ENCODE results near the gene IRF5.

Gene IRF5

GRCh38 chr7:128935342-128935730 is 2.4 kb upstream of the IRF5 start:
- no peak for TF ChIP-seq EZH2phosphoT487 (IDR thresholded peaks at IDR 0.05; ENCODE audit: borderline replicate concordance, low read length)
- no peak for TF ChIP-seq CTCF (IDR thresholded peaks at IDR 0.05; ENCODE audit: low read depth, low read length, poor library complexity, severe bottlenecking)
- Histone ChIP-seq H3K9me3 (ENCODE audit: control insufficient read depth, insufficient read depth, low read length) (no peaks in the 10 kb centered on the region), H3K27me3 (ENCODE audit: control insufficient read depth, low read length) (peaks cover 31% of the 10 kb centered on the region), H4K20me1 (ENCODE audit: control insufficient read depth, insufficient read depth, low read depth, low read length) (no peaks in the 10 kb centered on the region), H3K4me1 (ENCODE audit: control insufficient read depth, low read length) (peaks cover 50% of the 10 kb centered on the region), H3K4me3 (ENCODE audit: low read length) (no peak overlapping the region), H3K9me2 (replicated peaks; ENCODE audit: control insufficient read depth, low read length) (no peaks in the 10 kb centered on the region), H3K79me2 (ENCODE audit: control insufficient read depth, low read length) (peaks cover 10% of the 10 kb centered on the region), H3K36me3 (ENCODE audit: control insufficient read depth, low read length) (no peaks in the 10 kb centered on the region), H3K27ac (ENCODE audit: low read depth, low read length) (no peak overlapping the region), H3F3A (ENCODE audit: control insufficient read depth, insufficient read depth) (peaks cover 13% of the 10 kb centered on the region), H3K4me2 (ENCODE audit: low read length) (no peak overlapping the region)

GRCh38 chr7:128936798-128937197 is 929 bp upstream of the IRF5 start:
- Histone ChIP-seq H3K27me3 (ENCODE audit: control insufficient read depth, low read length) (peaks cover 31% of the 10 kb centered on the region), H3K79me2 (ENCODE audit: control insufficient read depth, low read length) (peaks cover 10% of the 10 kb centered on the region), H3K4me1 (ENCODE audit: control insufficient read depth, low read length) (peaks cover 63% of the 10 kb centered on the region), H4K20me1 (ENCODE audit: control insufficient read depth, insufficient read depth, low read depth, low read length) (no peaks in the 10 kb centered on the region), H3K4me2 (ENCODE audit: low read length) (no peak overlapping the region), H3K4me3 (ENCODE audit: low read length) (no peak overlapping the region), H3F3A (ENCODE audit: control insufficient read depth, insufficient read depth) (peaks cover 13% of the 10 kb centered on the region), H3K9me3 (ENCODE audit: control insufficient read depth, insufficient read depth, low read length) (no peaks in the 10 kb centered on the region), H3K27ac (ENCODE audit: low read depth, low read length) (no peak overlapping the region), H3K36me3 (ENCODE audit: control insufficient read depth, low read length) (no peaks in the 10 kb centered on the region), H3K9me2 (replicated peaks; ENCODE audit: control insufficient read depth, low read length) (no peaks in the 10 kb centered on the region)
- no peak for TF ChIP-seq CTCF (IDR thresholded peaks at IDR 0.05; ENCODE audit: low read depth, low read length, poor library complexity, severe bottlenecking)
- no peak for TF ChIP-seq EZH2phosphoT487 (IDR thresholded peaks at IDR 0.05; ENCODE audit: borderline replicate concordance, low read length)

- Histone ChIP-seq H4K20me1 (ENCODE audit: control insufficient read depth, insufficient read depth, low read depth, low read length) (no peaks in the 10 kb centered on the region), H3K27ac (ENCODE audit: low read depth, low read length) (no peak overlapping the region), H3K36me3 (ENCODE audit: control insufficient read depth, low read length) (no peaks in the 10 kb centered on the region), H3K9me2 (replicated peaks; ENCODE audit: control insufficient read depth, low read length) (no peaks in the 10 kb centered on the region), H3K79me2 (ENCODE audit: control insufficient read depth, low read length) (peaks cover 10% of the 10 kb centered on the region), H3K4me2 (ENCODE audit: low read length) (peak overlapping the region; percentile 62), H3K4me1 (ENCODE audit: control insufficient read depth, low read length) (peaks cover 63% of the 10 kb centered on the region), H3F3A (ENCODE audit: control insufficient read depth, insufficient read depth) (peaks cover 13% of the 10 kb centered on the region), H3K4me3 (ENCODE audit: low read length) (peak overlapping the region; percentile 76), H3K9me3 (ENCODE audit: control insufficient read depth, insufficient read depth, low read length) (no peaks in the 10 kb centered on the region), H3K27me3 (ENCODE audit: control insufficient read depth, low read length) (peaks cover 31% of the 10 kb centered on the region)
- no peak for TF ChIP-seq CTCF (IDR thresholded peaks at IDR 0.05; ENCODE audit: low read depth, low read length, poor library complexity, severe bottlenecking)
- TF ChIP-seq EZH2phosphoT487 (IDR thresholded peaks at IDR 0.05; ENCODE audit: borderline replicate concordance, low read length) = no peak
These were observed 468 bp upstream of the IRF5 start for GRCh38 chr7:128937271-128937646.
